HG03159 (cell line): ENCODE results near the gene DOCK4.

ENCODE experiments used
- ATAC-seq: cut with Tn5 transposase; IDR thresholded peaks from one replicate; pipeline ENCODE4 v1.9.1; 2021; ENCODE audit warnings: mild to moderate bottlenecking, moderate library complexity; ENCODE audit not compliant: unreplicated experiment

DOCK4 gene

GRCh38 chr7:112116894-112117293 is 89.3 kb downstream of the DOCK4 start:
- no peak for ATAC-seq

GRCh38 chr7:112116358-112116757 is 89.8 kb downstream of the DOCK4 start:
- ATAC-seq, result no peak

GRCh38 chr7:112115880-112116279 is 90.3 kb downstream of the DOCK4 start:
- no peak for ATAC-seq

- no peak for ATAC-seq
These were observed 92.2 kb downstream of the DOCK4 start for GRCh38 chr7:112113913-112114575.

- ATAC-seq, result no peak
These were observed 93.4 kb downstream of the DOCK4 start for GRCh38 chr7:112112822-112113255.

- no peak for ATAC-seq
These were observed 95.5 kb downstream of the DOCK4 start for GRCh38 chr7:112110651-112111050.

GRCh38 chr7:112110175-112110574 is 96.0 kb downstream of the DOCK4 start:
- no peak for ATAC-seq

- no peak for ATAC-seq
These were observed 97.2 kb downstream of the DOCK4 start for GRCh38 chr7:112108981-112109380.

GRCh38 chr7:112105584-112106530 is 100.3 kb downstream of the DOCK4 start:
- no peak for ATAC-seq

GRCh38 chr7:112104120-112104519 is 102.1 kb downstream of the DOCK4 start:
- ATAC-seq, result no peak

GRCh38 chr7:112103246-112103645 is 103.0 kb downstream of the DOCK4 start:
- no peak for ATAC-seq

- no peak for ATAC-seq
These were observed 104.9 kb downstream of the DOCK4 start for GRCh38 chr7:112101201-112101846.

- ATAC-seq, result no peak
These were observed 108.7 kb downstream of the DOCK4 start for GRCh38 chr7:112097524-112097923.

- ATAC-seq, result no peak
These were observed 112.8 kb downstream of the DOCK4 start for GRCh38 chr7:112093409-112093808.

- no peak for ATAC-seq
These were observed 113.3 kb downstream of the DOCK4 start for GRCh38 chr7:112092709-112093395.

- ATAC-seq, result no peak
These were observed 113.9 kb downstream of the DOCK4 start for GRCh38 chr7:112092306-112092705.

- ATAC-seq, result no peak
These were observed 114.4 kb downstream of the DOCK4 start for GRCh38 chr7:112091768-112092167.

GRCh38 chr7:112089551-112089950 is 116.6 kb downstream of the DOCK4 start:
- no peak for ATAC-seq

- ATAC-seq, result no peak
These were observed 117.6 kb downstream of the DOCK4 start for GRCh38 chr7:112088484-112089016.

- no peak for ATAC-seq
These were observed 119.5 kb downstream of the DOCK4 start for GRCh38 chr7:112086496-112087254.
